IMR-90 (cell line): ENCODE data around the gene CABCOCO1. TPM values are rescaled to one million over a fixed set of nuclear protein-coding genes. Genes with fewer than 3 reads are reported as not detected.
"Not testable (repeated sequence)": the region's sequence is repeated elsewhere in the genome, so short reads cannot be mapped to it uniquely, and the experiment has no call there.

Experiments used
- ATAC-seq: fragments of 200-7000 bp; cut with Tn5 transposase; 2 replicates; pipeline ENCODE4 v1.9.1; 2020; ENCODE audit warnings: low read depth, mild to moderate bottlenecking, moderate library complexity
- BruUV-seq: library from RNA; stranded (reverse); fragments of 400-500 nt; replicated peaks from 2 replicates; lab custom pipeline; 2021; lab: Mats Ljungman, UMichigan
- CTCF ChIA-PET: fragments of 300-600 bp; formaldehyde crosslinking; extraction: SDS; loops from one replicate; lab custom pipeline; 2021; ENCODE audit warnings: antibody characterized with exemption; lab: Yijun Ruan, JAX
- POLR2A ChIA-PET: fragments of 300-600 bp; sonication (Branson Sonifier 250); formaldehyde crosslinking; loops from one replicate; lab custom pipeline; 2022; ENCODE audit warnings: antibody characterized with exemption; ENCODE audit not compliant: unreplicated experiment; lab: Charles Lee
- DNase-seq: peaks from one replicate; pipeline ENCODE4 v3.0.0; 2013
- H2AFZ ChIP-seq: replicated peaks from 2 replicates; pipeline ENCODE3; 2013; ENCODE audit warnings: low read length, mild to moderate bottlenecking; ENCODE audit not compliant: poor library complexity
- H2AK5ac ChIP-seq: 2 replicates; pipeline ENCODE4 v1.6.1; 2013; ENCODE audit warnings: low read depth, low read length, inconsistent platforms
- H2AK9ac ChIP-seq: replicated peaks from 2 replicates; pipeline ENCODE3; 2013; ENCODE audit warnings: mild to moderate bottlenecking, low read depth, low read length, moderate library complexity; ENCODE audit not compliant: poor library complexity
- H2BK120ac ChIP-seq: 2 replicates; pipeline ENCODE4 v1.6.1; 2013; ENCODE audit warnings: low read depth, low read length, inconsistent platforms
- H2BK15ac ChIP-seq: 3 replicates; pipeline ENCODE4 v1.6.1; 2013; ENCODE audit warnings: low read depth, low read length, inconsistent platforms
- H2BK20ac ChIP-seq: 2 replicates; pipeline ENCODE4 v1.6.1; 2013; ENCODE audit warnings: low read depth, mild to moderate bottlenecking, inconsistent platforms, low read length, moderate library complexity
- H2BK5ac ChIP-seq: 2 replicates; pipeline ENCODE4 v1.6.1; 2013; ENCODE audit warnings: mild to moderate bottlenecking, low read depth, low read length, inconsistent platforms; ENCODE audit not compliant: poor library complexity, severe bottlenecking
- H3K14ac ChIP-seq: replicated peaks from 2 replicates; pipeline ENCODE4 v1.6.1; 2013; ENCODE audit warnings: low read depth, low read length, inconsistent platforms
- H3K18ac ChIP-seq: 2 replicates; pipeline ENCODE4 v1.6.1; 2013; ENCODE audit warnings: low read depth, low read length, control low read depth
- H3K23ac ChIP-seq: 2 replicates; pipeline ENCODE4 v1.6.1; 2013; ENCODE audit warnings: low read depth, low read length, inconsistent platforms
- H3K27ac ChIP-seq: 2 replicates; pipeline ENCODE4 v1.5.1; 2013; ENCODE audit warnings: mild to moderate bottlenecking, control low read depth, low read length; ENCODE audit not compliant: insufficient read depth
- H3K27me3 ChIP-seq: 2 replicates; pipeline ENCODE4 v1.6.1; 2013; ENCODE audit warnings: low read length; ENCODE audit not compliant: control insufficient read depth, insufficient read depth
- H3K36me3 ChIP-seq: 2 replicates; pipeline ENCODE4 v1.6.1; 2013; ENCODE audit warnings: low read length, mixed read lengths; ENCODE audit not compliant: control insufficient read depth, insufficient read depth
- H3K4ac ChIP-seq: 2 replicates; pipeline ENCODE4 v1.6.1; 2013; ENCODE audit warnings: low read depth, low read length, inconsistent platforms
- H3K4me1 ChIP-seq: 2 replicates; pipeline ENCODE4 v1.6.1; 2013; ENCODE audit warnings: low read length, mixed read lengths; ENCODE audit not compliant: control insufficient read depth, insufficient read depth
- H3K4me2 ChIP-seq: 2 replicates; pipeline ENCODE4 v1.6.1; 2013; ENCODE audit warnings: low read depth, mild to moderate bottlenecking, control low read depth, low read length, moderate library complexity
- H3K4me3 ChIP-seq: 2 replicates; pipeline ENCODE4 v1.5.1; 2013; ENCODE audit warnings: low read depth, mild to moderate bottlenecking, control low read depth, low read length, moderate library complexity; ENCODE audit not compliant: insufficient read depth
- H3K56ac ChIP-seq: 2 replicates; pipeline ENCODE4 v1.6.1; 2013; ENCODE audit warnings: low read length, inconsistent platforms; ENCODE audit not compliant: insufficient read depth; ENCODE audit errors: extremely low read depth
- H3K79me1 ChIP-seq, 2 experiments: 2 replicates each; pipeline ENCODE4 v1.6.1; 2013; ENCODE audit warnings: low read length in 2 of 2, inconsistent platforms in 1 of 2, low read depth in 1 of 2
- H3K9ac ChIP-seq: 2 replicates; pipeline ENCODE4 v1.6.1; 2013; ENCODE audit warnings: low read depth, low read length, control low read depth
- H3K9me1 ChIP-seq: 2 replicates; pipeline ENCODE4 v1.6.1; 2013; ENCODE audit warnings: low read length, inconsistent platforms; ENCODE audit not compliant: insufficient read depth
- H3K9me3 ChIP-seq: 2 replicates; pipeline ENCODE4 v1.6.1; 2013; ENCODE audit warnings: low read length; ENCODE audit not compliant: control insufficient read depth, insufficient read depth
- H4K20me1 ChIP-seq: 2 replicates; pipeline ENCODE4 v1.6.1; 2013; ENCODE audit warnings: low read length, inconsistent platforms; ENCODE audit not compliant: insufficient read depth
- H4K5ac ChIP-seq: 2 replicates; pipeline ENCODE4 v1.6.1; 2013; ENCODE audit warnings: mild to moderate bottlenecking, low read depth, low read length, control low read depth
- H4K8ac ChIP-seq, 2 experiments: 2 replicates each; pipeline ENCODE4 v1.6.1; 2013; ENCODE audit warnings: low read depth in 2 of 2, low read length in 2 of 2, control low read depth in 1 of 2, inconsistent platforms in 1 of 2
- H4K91ac ChIP-seq: 2 replicates; pipeline ENCODE4 v1.6.1; 2013; ENCODE audit warnings: low read depth, low read length, inconsistent platforms; ENCODE audit not compliant: insufficient read depth
- MAFK ChIP-seq: IDR thresholded peaks from 2 replicates; pipeline ENCODE4 v1.6.1; 2012; ENCODE audit warnings: low read depth, low read length, improper control_type of control experiment
- RFX5 ChIP-seq: IDR thresholded peaks from 2 replicates; pipeline ENCODE4 v1.8.0; 2012; ENCODE audit warnings: low read depth, mild to moderate bottlenecking, low read length, moderate library complexity
- WGBS, 2 experiments: methylation state at CpG; one replicate each; pipeline versions ENCODE4 v1.1.5 to v1.1.7; 2013; ENCODE audit warnings: missing lambda C conversion rate in 2 of 2; ENCODE audit not compliant: insufficient read length in 1 of 2; ENCODE audit errors: extremely low coverage in 2 of 2; 5-methylcytosine and 5-hydroxymethylcytosine counted together
- dilution Hi-C: fragments of 300-500 bp; cut with HindIII; formaldehyde crosslinking; loops from one replicate; pipeline ENCODE4 v1.14.3; 2018; ENCODE audit warnings: low sequenced_read_pairs; ENCODE audit not compliant: unreplicated experiment
- in situ Hi-C: fragments of 300-500 bp; cut with MboI; formaldehyde crosslinking; loops from 3 replicates; pipeline ENCODE4 v1.14.3; 2019; ENCODE audit warnings: low sequenced_read_pairs, inconsistent platforms, mixed read lengths
- intact Hi-C: fragments of 100-400 bp; cut with micrococcal nuclease; formaldehyde crosslinking; loops from 2 replicates; pipeline ENCODE4 v1.10.0; 2022
- polyA plus RNA-seq, 3 experiments: library from polyadenylated mRNA; depleted of rRNA; stranded (reverse); fragments of >200 nt; gene quantifications; 2 replicates each; pipeline ENCODE4 v1.2.3, GENCODE V29; 2012; ENCODE audit warnings: low replicate concordance in 1 of 3
- total RNA-seq: library from RNA; depleted of rRNA; stranded (reverse); fragments of >200 nt; gene quantifications from 2 replicates; pipeline ENCODE4 v1.2.3, GENCODE V29; 2012

Gene CABCOCO1
- total and polyA plus RNA-seq, 2 of the 4 experiments (the other 2 are of a cell fraction), result 0.18 to 0.31 TPM

- Histone ChIP-seq H3K27ac (no peak overlapping the region), H3K14ac (no peak overlapping the region), H3K4me2 (no peak overlapping the region), H3K9me3 (no peaks in the 10 kb centered on the region), H4K20me1 (no peaks in the 10 kb centered on the region), H2BK20ac (no peak overlapping the region), H3K27me3 (no peaks in the 10 kb centered on the region), H3K18ac (no peak overlapping the region), H3K4me1 (no peaks in the 10 kb centered on the region), H4K5ac (no peak overlapping the region), H2BK120ac (no peak overlapping the region), H2AFZ (no peak overlapping the region), H3K4ac (no peak overlapping the region), H2BK5ac (no peak overlapping the region), H3K56ac (no peak overlapping the region), H2BK15ac (no peak overlapping the region), H3K9me1 (no peaks in the 10 kb centered on the region), H3K36me3 (no peaks in the 10 kb centered on the region), H3K79me1 (no peaks in the 10 kb centered on the region), H3K4me3 (no peak overlapping the region), H3K23ac (no peak overlapping the region), H4K91ac (no peak overlapping the region), H3K9ac (no peak overlapping the region), H2AK5ac (no peak overlapping the region), H2AK9ac (no peak overlapping the region), H4K8ac (no peak overlapping the region)
- no TSS peak for BruUV-seq
- in situ Hi-C loops (loop anchor here (10.0 kb wide), 2 partner anchors 451 to 921 kb away; no protein-coding TSS in a partner anchor), intact Hi-C loops (no loop called here), dilution Hi-C loops (no loop called here)
- ChIA-PET CTCF (no interaction called here), POLR2A (no interaction called here)
- TF ChIP-seq RFX5, result no peak
- TF ChIP-seq MAFK, result peak; percentile 69; the same call in 1 of the 2 replicates
- no peak for ATAC-seq
- DNase-seq, result no peak
- no CpG with 5 or more reads among the region's 3 CpGs for WGBS, 2 experiments
These were observed 73.2 kb downstream of the CABCOCO1 start for GRCh38 chr10:61735882-61736281.

- H3K4me3 ChIP-seq, H3K27me3 ChIP-seq, H3K18ac ChIP-seq, H2AFZ ChIP-seq, H4K8ac ChIP-seq, H2BK15ac ChIP-seq, DNase-seq, H3K4ac ChIP-seq, H3K4me2 ChIP-seq, H3K9me1 ChIP-seq, H3K9ac ChIP-seq, BruUV-seq, H3K4me1 ChIP-seq, H2BK5ac ChIP-seq, H4K91ac ChIP-seq, H3K14ac ChIP-seq, H2AK9ac ChIP-seq, dilution Hi-C loops, H3K56ac ChIP-seq, H3K79me1 ChIP-seq, H3K36me3 ChIP-seq, H2BK20ac ChIP-seq, H2BK120ac ChIP-seq, H4K20me1 ChIP-seq, H3K27ac ChIP-seq, H4K5ac ChIP-seq, ATAC-seq, H3K23ac ChIP-seq, POLR2A ChIA-PET, H2AK5ac ChIP-seq, H3K9me3 ChIP-seq, intact Hi-C loops: not testable (repeated sequence)
- in situ Hi-C loops, result loop anchor here (10.0 kb wide), 2 partner anchors 453 to 923 kb away; no protein-coding TSS in a partner anchor
- CTCF ChIA-PET, result interaction anchor here (0.6 kb wide), 1 partner anchor 819 kb away, joined by 6 read pairs; no protein-coding TSS in a partner anchor
- WGBS, 2 experiments, result no CpG with 5 or more reads among the region's 6 CpGs
These were observed 74.7 kb downstream of the CABCOCO1 start for GRCh38 chr10:61737455-61737854.
